Thyroid gland (tissue), 4 donors: ENCODE measurements around the gene GPR107. TPM values are rescaled to one million over a fixed set of nuclear protein-coding genes. Genes with fewer than 3 reads are reported as not detected.

Experiments
- DNase-seq, 2 donors: peaks; one replicate each; pipeline ENCODE4 v3.0.0-alpha.2; 2019
- H3K27ac ChIP-seq, 3 donors: fragments of 200-600 bp; sonication (generic); 1 replicate in 2 of 3; 2 replicates in 1 of 3; pipeline ENCODE4 v1.5.1; 2016 to 2019; ENCODE audit warnings: mild to moderate bottlenecking in 1 of 3, moderate library complexity in 1 of 3
- H3K27me3 ChIP-seq: fragments of 200-600 bp; sonication (generic); one replicate; pipeline ENCODE4 v1.5.1; 2019
- H3K36me3 ChIP-seq, 2 donors: fragments of 200-600 bp; sonication (generic); one replicate each; pipeline ENCODE4 v1.5.1; 2016 to 2019
- H3K4me1 ChIP-seq, 2 donors: fragments of 200-600 bp; sonication (generic); one replicate each; pipeline ENCODE4 v1.5.1; 2017 to 2019
- H3K4me3 ChIP-seq, 3 donors: fragments of 200-600 bp; sonication (generic); replicated peaks in 1 of 3; 1 replicate in 2 of 3; 2 replicates in 1 of 3; pipeline ENCODE4 v1.5.1; 2016; ENCODE audit warnings: mild to moderate bottlenecking in 1 of 3
- H3K9me3 ChIP-seq: fragments of 200-600 bp; sonication (generic); one replicate; pipeline ENCODE4 v1.5.1; 2017
- POLR2A ChIP-seq, 2 donors: fragments of 450-650 bp; IDR thresholded peaks; one replicate each; pipeline ENCODE4 v1.6.1; 2017; ENCODE audit warnings: antibody characterized with exemption in 2 of 2, mild to moderate bottlenecking in 2 of 2, moderate library complexity in 1 of 2
- WGBS, 2 donors: methylation state at CpG; one replicate each; pipeline ENCODE4 v1.1.5; 2017; 5-methylcytosine and 5-hydroxymethylcytosine counted together
- intact Hi-C: fragments of 100-400 bp; cut with DNase I; formaldehyde crosslinking; loops from one replicate; pipeline ENCODE4 v1.15.1; 2023
- total RNA-seq, 4 donors: library from RNA; depleted of rRNA; stranded (reverse); fragments of >200 nt; gene quantifications; one replicate each; pipeline ENCODE4 v1.2.3, GENCODE V29; 2016
- TF ChIP-seq, protein P1 (sequence below), 6 experiments: fragments of 200-600 bp in 3 of 6; fragments of 450-650 bp in 3 of 6; sonication (generic) in 3 of 6; IDR thresholded peaks; one replicate each; pipeline ENCODE4 v1.5.1; 2016 to 2019; ENCODE audit warnings: antibody characterized with exemption in 6 of 6, mild to moderate bottlenecking in 2 of 6, inconsistent platforms in 1 of 6, moderate library complexity in 1 of 6

GPR107 gene
- total RNA-seq, 4 donors from 2014 or later, result 43.5 to 65.6 (median 58.7) TPM

DNA sequence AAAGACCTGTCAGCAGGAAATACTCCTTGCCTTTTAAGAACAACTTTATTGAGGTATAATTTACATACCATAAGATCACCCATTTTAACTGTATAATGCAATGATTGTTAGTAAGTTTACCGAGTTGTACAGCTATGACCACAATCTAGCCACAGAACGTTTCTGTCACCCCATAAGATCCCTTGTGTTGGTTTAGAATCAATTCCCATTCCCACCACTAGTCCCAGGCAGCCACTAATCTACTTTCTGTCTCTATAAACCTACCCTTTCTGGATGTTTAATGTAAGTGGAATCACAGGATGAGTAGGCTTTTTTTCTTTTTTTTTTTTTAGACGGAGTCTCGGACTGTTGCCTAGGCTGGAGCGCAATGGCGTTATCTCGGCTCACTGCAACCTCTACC is 4.4 kb downstream of the GPR107 start:
- TF ChIP-seq, protein P1, sequence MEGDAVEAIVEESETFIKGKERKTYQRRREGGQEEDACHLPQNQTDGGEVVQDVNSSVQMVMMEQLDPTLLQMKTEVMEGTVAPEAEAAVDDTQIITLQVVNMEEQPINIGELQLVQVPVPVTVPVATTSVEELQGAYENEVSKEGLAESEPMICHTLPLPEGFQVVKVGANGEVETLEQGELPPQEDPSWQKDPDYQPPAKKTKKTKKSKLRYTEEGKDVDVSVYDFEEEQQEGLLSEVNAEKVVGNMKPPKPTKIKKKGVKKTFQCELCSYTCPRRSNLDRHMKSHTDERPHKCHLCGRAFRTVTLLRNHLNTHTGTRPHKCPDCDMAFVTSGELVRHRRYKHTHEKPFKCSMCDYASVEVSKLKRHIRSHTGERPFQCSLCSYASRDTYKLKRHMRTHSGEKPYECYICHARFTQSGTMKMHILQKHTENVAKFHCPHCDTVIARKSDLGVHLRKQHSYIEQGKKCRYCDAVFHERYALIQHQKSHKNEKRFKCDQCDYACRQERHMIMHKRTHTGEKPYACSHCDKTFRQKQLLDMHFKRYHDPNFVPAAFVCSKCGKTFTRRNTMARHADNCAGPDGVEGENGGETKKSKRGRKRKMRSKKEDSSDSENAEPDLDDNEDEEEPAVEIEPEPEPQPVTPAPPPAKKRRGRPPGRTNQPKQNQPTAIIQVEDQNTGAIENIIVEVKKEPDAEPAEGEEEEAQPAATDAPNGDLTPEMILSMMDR (IDR thresholded peaks at IDR 0.05), result no peak
- no peak for TF ChIP-seq POLR2A (IDR thresholded peaks at IDR 0.05)

GRCh38 chr9:130058887-130059286 is 5.2 kb downstream of the GPR107 start:
- WGBS, 2 donors, result 65 to 73% methylated on average over 3 of the region's 3 CpGs
- no peak for DNase-seq
- no peaks in the 10 kb centered on the region for H3K27me3 ChIP-seq
- TF ChIP-seq, protein P1 (IDR thresholded peaks at IDR 0.05), result no peak
- no peak for TF ChIP-seq POLR2A (IDR thresholded peaks at IDR 0.05)
- no peaks in the 10 kb centered on the region for H3K36me3 ChIP-seq
- no peaks in the 10 kb centered on the region for H3K9me3 ChIP-seq
- no peak overlapping the region for H3K27ac ChIP-seq
- intact Hi-C loops, result no loop called here
- peaks cover 18% of the 10 kb centered on the region in 2 donors for H3K4me1 ChIP-seq
- no peak overlapping the region for H3K4me3 ChIP-seq

More for the DNA sequence above, 4.4 kb downstream of the GPR107 start:
- H3K9me3 ChIP-seq, result no peaks in the 10 kb centered on the region
- peaks cover 18 to 19% of the 10 kb centered on the region in 2 donors for H3K4me1 ChIP-seq
- WGBS, 2 donors, result 87 to 93% methylated on average over 7 of the region's 7 CpGs
- intact Hi-C loops, result no loop called here
- DNase-seq, result no peak
- no peak overlapping the region for H3K27ac ChIP-seq
- H3K36me3 ChIP-seq, result no peaks in the 10 kb centered on the region
- H3K27me3 ChIP-seq, result no peaks in the 10 kb centered on the region
- no peak overlapping the region for H3K4me3 ChIP-seq

DNA sequence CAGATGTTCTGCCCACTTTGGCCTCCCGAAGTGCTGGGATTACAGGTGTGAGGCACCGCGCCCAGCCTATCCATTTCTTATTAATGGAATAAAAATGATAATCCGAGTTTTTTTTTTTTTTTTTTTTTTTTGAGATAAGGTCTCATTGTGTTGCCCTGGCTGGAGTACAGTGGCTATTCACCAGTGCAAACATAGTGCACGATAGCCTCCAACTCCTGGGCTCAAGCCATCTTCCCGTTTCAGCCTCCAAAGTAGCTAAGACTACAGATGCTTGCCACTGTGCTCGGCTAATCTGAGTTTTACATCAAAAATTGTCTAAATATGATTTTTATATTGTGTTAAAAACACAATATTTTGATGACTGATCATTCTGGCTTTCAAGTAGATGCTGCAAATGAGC is 6.6 kb downstream of the GPR107 start:
- no peaks in the 10 kb centered on the region for H3K27me3 ChIP-seq

DNA sequence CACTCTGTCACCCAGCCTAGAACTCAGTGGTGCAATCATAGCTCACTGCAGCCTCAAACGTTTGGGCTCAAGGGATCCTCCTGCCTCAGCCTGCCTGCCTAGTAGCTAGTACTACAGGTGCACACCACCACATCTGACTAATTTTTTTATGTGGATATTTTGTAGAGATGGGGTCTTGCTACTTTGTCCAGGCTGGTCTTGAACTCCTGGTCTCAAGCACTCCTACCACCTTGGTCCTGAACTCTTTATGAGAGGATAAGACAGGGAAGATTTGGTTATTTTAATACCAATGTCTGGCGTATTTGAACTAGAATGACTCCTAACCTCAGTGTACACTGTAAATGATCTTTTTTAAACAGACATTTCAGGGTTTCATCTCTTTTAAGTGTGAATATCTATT is 9.0 kb downstream of the GPR107 start:
- DNase-seq, result no peak
- H3K4me3 ChIP-seq, result no peak overlapping the region
- intact Hi-C loops, result no loop called here
- TF ChIP-seq, protein P1 (IDR thresholded peaks at IDR 0.05), result no peak
- H3K27ac ChIP-seq, result no peak overlapping the region
- peaks cover 0 to 10% of the 10 kb centered on the region in 2 donors for H3K4me1 ChIP-seq
- no peaks in the 10 kb centered on the region for H3K27me3 ChIP-seq
- WGBS, 2 donors, result 68 to 78% methylated on average over 2 of the region's 2 CpGs
- no peaks in the 10 kb centered on the region for H3K36me3 ChIP-seq
- H3K9me3 ChIP-seq, result no peaks in the 10 kb centered on the region

More for the DNA sequence above, 6.6 kb downstream of the GPR107 start:
- DNase-seq, result no peak
- intact Hi-C loops, result no loop called here
- WGBS, 2 donors, result 89 to 90% methylated on average over 7 of the region's 7 CpGs
- H3K9me3 ChIP-seq, result no peaks in the 10 kb centered on the region
- H3K4me1 ChIP-seq, result peaks cover 10 to 11% of the 10 kb centered on the region in 2 donors
- H3K36me3 ChIP-seq, result no peaks in the 10 kb centered on the region
- H3K4me3 ChIP-seq, result no peak overlapping the region
- H3K27ac ChIP-seq, result no peak overlapping the region
- TF ChIP-seq POLR2A (IDR thresholded peaks at IDR 0.05), result no peak

GRCh38 chr9:130064621-130065020 is 10.9 kb downstream of the GPR107 start:
- Histone ChIP-seq H3K27ac (no peak overlapping the region), H3K27me3 (no peaks in the 10 kb centered on the region), H3K4me1 (peaks cover 14 to 26% of the 10 kb centered on the region in 2 donors), H3K36me3 (no peaks in the 10 kb centered on the region), H3K9me3 (no peaks in the 10 kb centered on the region), H3K4me3 (no peak overlapping the region)
- no peak for DNase-seq
- WGBS, 2 donors, result 90 to 93% methylated on average over 4 of the region's 4 CpGs
- TF ChIP-seq, protein P1 (IDR thresholded peaks at IDR 0.05), result no peak
- TF ChIP-seq POLR2A (IDR thresholded peaks at IDR 0.05), result no peak
- intact Hi-C loops, result no loop called here

- H3K27me3 ChIP-seq, result no peaks in the 10 kb centered on the region
- no peak for DNase-seq
- H3K9me3 ChIP-seq, result no peaks in the 10 kb centered on the region
- H3K4me1 ChIP-seq, result peaks cover 20 to 44% of the 10 kb centered on the region in 2 donors
- intact Hi-C loops, result no loop called here
- H3K27ac ChIP-seq, result peak overlapping the region; percentile 71 to 92 (median 76)
- TF ChIP-seq, protein P1 (IDR thresholded peaks at IDR 0.05), result no peak
- TF ChIP-seq POLR2A (IDR thresholded peaks at IDR 0.05), result no peak
- no peak overlapping the region for H3K4me3 ChIP-seq
- H3K36me3 ChIP-seq, result no peaks in the 10 kb centered on the region
- WGBS, 2 donors, result 64 to 65% methylated on average over 1 of the region's 1 CpG
Observed at GRCh38 chr9:130069048-130069447, 15.3 kb downstream of the GPR107 start.
